Measurements from ENCODE around the gene LGSN. TPM values are rescaled to one million over a fixed set of nuclear protein-coding genes. Genes with fewer than 3 reads are reported as not detected.

LGSN gene
- total and polyA plus RNA-seq, 10 donors, result 0.09 to 0.46 (median 0.13) TPM; not detected in 1

GRCh38 chr6:63316113-63316512 is 3.7 kb downstream of the LGSN start:
- no peak overlapping the region for H3K27ac ChIP-seq
- no peaks in the 10 kb centered on the region for H3K36me3 ChIP-seq
- 74 to 86% (median 80%) methylated on average over 3 of the region's 3 CpGs for WGBS, 5 donors
- H3K27me3 ChIP-seq (replicated peaks in 1 of 7), result no peaks in the 10 kb centered on the region
- no peaks in the 10 kb centered on the region for H3K4me1 ChIP-seq
- TF ChIP-seq CTCF (IDR thresholded peaks at IDR 0.05 in 8 of 11, conservative IDR thresholded peaks at IDR 0.05 in 3 of 11), result no peak
- no peak for TF ChIP-seq POLR2A (IDR thresholded peaks at IDR 0.05)
- no peak for TF ChIP-seq POLR2AphosphoS5 (IDR thresholded peaks at IDR 0.05)
- no peak for DNase-seq
- no peaks in the 10 kb centered on the region for H3K9me3 ChIP-seq
- intact Hi-C loops (cut with DNase I; ENCODE audit: low total_unique reads), result no loop called here
- H3K4me3 ChIP-seq, result no peak overlapping the region

GRCh38 chr6:63313111-63313510 is 6.7 kb downstream of the LGSN start:
- H3K4me3 ChIP-seq, result no peak overlapping the region

GRCh38 chr6:63307581-63308246 is 12.1 kb downstream of the LGSN start:
- WGBS, 5 donors, result 63 to 75% (median 74%) methylated on average over 3 of the region's 3 CpGs
- Histone ChIP-seq H3K4me3 (no peak overlapping the region), H3K9me3 (no peaks in the 10 kb centered on the region), H3K4me1 (no peaks in the 10 kb centered on the region), H3K36me3 (no peaks in the 10 kb centered on the region), H3K27ac (no peak overlapping the region), H3K27me3 (replicated peaks in 1 of 7) (no peaks in the 10 kb centered on the region)
- no peak for DNase-seq
- peak in 4 of 11 experiments; percentile 18 to 35 (median 23) for TF ChIP-seq CTCF (IDR thresholded peaks at IDR 0.05 in 8 of 11, conservative IDR thresholded peaks at IDR 0.05 in 3 of 11)
- TF ChIP-seq POLR2A (IDR thresholded peaks at IDR 0.05), result no peak
- no peak for TF ChIP-seq POLR2AphosphoS5 (IDR thresholded peaks at IDR 0.05)
- intact Hi-C loops (cut with DNase I; ENCODE audit: low total_unique reads), result no loop called here

More at GRCh38 chr6:63313111-63313510, 6.7 kb downstream of the LGSN start:
- no peaks in the 10 kb centered on the region for H3K27me3 ChIP-seq (replicated peaks in 1 of 7)
- no peak for DNase-seq
- intact Hi-C loops (cut with DNase I; ENCODE audit: low total_unique reads), result no loop called here
- H3K9me3 ChIP-seq, result no peaks in the 10 kb centered on the region
- H3K27ac ChIP-seq, result no peak overlapping the region
- no peak for TF ChIP-seq POLR2A (IDR thresholded peaks at IDR 0.05)
- no peak for TF ChIP-seq POLR2AphosphoS5 (IDR thresholded peaks at IDR 0.05)
- no peak for TF ChIP-seq CTCF (IDR thresholded peaks at IDR 0.05 in 8 of 11, conservative IDR thresholded peaks at IDR 0.05 in 3 of 11)
- WGBS, 5 donors, result 80 to 93% (median 90%) methylated on average over 2 of the region's 2 CpGs
- no peaks in the 10 kb centered on the region for H3K4me1 ChIP-seq
- no peaks in the 10 kb centered on the region for H3K36me3 ChIP-seq

GRCh38 chr6:63306420-63306819 is 13.4 kb downstream of the LGSN start:
- Histone ChIP-seq H3K27ac (no peak overlapping the region), H3K9me3 (no peaks in the 10 kb centered on the region), H3K27me3 (replicated peaks in 1 of 7) (no peaks in the 10 kb centered on the region), H3K4me1 (no peaks in the 10 kb centered on the region), H3K4me3 (no peak overlapping the region), H3K36me3 (no peaks in the 10 kb centered on the region)
- TF ChIP-seq CTCF (IDR thresholded peaks at IDR 0.05 in 8 of 11, conservative IDR thresholded peaks at IDR 0.05 in 3 of 11) (no peak), POLR2AphosphoS5 (IDR thresholded peaks at IDR 0.05) (no peak)
- 80 to 91% (median 87%) methylated on average over 3 of the region's 3 CpGs for WGBS, 5 donors
- intact Hi-C loops (cut with DNase I; ENCODE audit: low total_unique reads), result no loop called here
- no peak for DNase-seq

Measured in spleen (tissue), 11 donors.